SK-N-SH treated with all-trans-retinoic acid at 6 μM for 48 hours (cell line): Measurements from ENCODE around the gene SELENOW.

Experiments
- ATAC-seq: fragments of 200-7000 bp; cut with Tn5 transposase; 3 replicates; pipeline ENCODE4 v1.9.1; 2020; ENCODE audit warnings: mild to moderate bottlenecking, moderate library complexity
- ARNTL ChIP-seq: fragments of 450-650 bp; formaldehyde crosslinking; IDR thresholded peaks from 2 replicates; pipeline ENCODE4 v1.5.0; 2020; ENCODE audit warnings: low read depth, mild to moderate bottlenecking, moderate library complexity, borderline replicate concordance
- BACH2 ChIP-seq: fragments of 250-450 bp; sonication (Bioruptor Pico); IDR thresholded peaks from 2 replicates; pipeline ENCODE4 v1.9.0; 2021; ENCODE audit warnings: mild to moderate bottlenecking, borderline replicate concordance
- CREB5 ChIP-seq: fragments of 250-450 bp; sonication (Bioruptor Pico); IDR thresholded peaks from 2 replicates; pipeline ENCODE4 v1.5.1; 2020; ENCODE audit warnings: low read depth, mild to moderate bottlenecking, moderate library complexity
- CSDC2 ChIP-seq: fragments of 250-450 bp; sonication (Bioruptor Pico); IDR thresholded peaks from 2 replicates; pipeline ENCODE4 v1.5.0; 2020; ENCODE audit warnings: mild to moderate bottlenecking, moderate library complexity
- GLIS3 ChIP-seq: fragments of 250-450 bp; sonication (Bioruptor Pico); IDR thresholded peaks from 2 replicates; pipeline ENCODE4 v1.5.0; 2020; ENCODE audit warnings: mild to moderate bottlenecking, moderate library complexity
- OSR1 ChIP-seq: fragments of 250-450 bp; sonication (Bioruptor Pico); IDR thresholded peaks from 2 replicates; pipeline ENCODE4 v1.8.0; 2022; ENCODE audit warnings: moderate library complexity, mild to moderate bottlenecking, inconsistent platforms
- PATZ1 ChIP-seq: fragments of 250-450 bp; sonication (Bioruptor Pico); IDR thresholded peaks from 2 replicates; pipeline ENCODE4 v1.8.0; 2020; ENCODE audit warnings: mild to moderate bottlenecking, moderate library complexity, borderline replicate concordance
- PPARA ChIP-seq: fragments of 250-450 bp; sonication (Bioruptor Pico); IDR thresholded peaks from 2 replicates; pipeline ENCODE4 v1.5.0; 2020; ENCODE audit warnings: mild to moderate bottlenecking, borderline replicate concordance
- RARB ChIP-seq: fragments of 250-450 bp; sonication (Bioruptor Pico); IDR thresholded peaks from 2 replicates; pipeline ENCODE4 v1.8.0; 2021; ENCODE audit warnings: mild to moderate bottlenecking, moderate library complexity
- SNAI2 ChIP-seq: fragments of 250-450 bp; sonication (Bioruptor Pico); IDR thresholded peaks from 2 replicates; pipeline ENCODE4 v1.5.0; 2020; ENCODE audit warnings: mild to moderate bottlenecking, moderate library complexity
- TCF4 ChIP-seq: fragments of 250-450 bp; sonication (Bioruptor Pico); IDR thresholded peaks from 2 replicates; pipeline ENCODE4 v1.8.0; 2021; ENCODE audit warnings: mild to moderate bottlenecking, moderate library complexity, borderline replicate concordance
- ZFP3 ChIP-seq: fragments of 250-450 bp; sonication (Bioruptor Pico); IDR thresholded peaks from 2 replicates; pipeline ENCODE4 v1.5.0; 2020; ENCODE audit warnings: mild to moderate bottlenecking, moderate library complexity
- ZFP30 ChIP-seq: fragments of 450-650 bp; formaldehyde crosslinking; IDR thresholded peaks from 2 replicates; pipeline ENCODE4 v1.5.0; 2022; ENCODE audit warnings: mild to moderate bottlenecking, moderate library complexity
- ZNF70 ChIP-seq: fragments of 450-650 bp; formaldehyde crosslinking; IDR thresholded peaks from 2 replicates; pipeline ENCODE4 v1.5.0; 2020; ENCODE audit warnings: mild to moderate bottlenecking, moderate library complexity
- ZNF8 ChIP-seq: fragments of 450-650 bp; formaldehyde crosslinking; IDR thresholded peaks from 2 replicates; pipeline ENCODE4 v1.5.0; 2020; ENCODE audit warnings: mild to moderate bottlenecking, moderate library complexity
- TF ChIP-seq, protein P1 (sequence below): fragments of 250-450 bp; sonication (Bioruptor Pico); IDR thresholded peaks from 2 replicates; pipeline ENCODE4 v1.5.0; 2020; ENCODE audit warnings: mild to moderate bottlenecking, moderate library complexity
- TF ChIP-seq, protein P2 (sequence below): fragments of 250-450 bp; sonication (Bioruptor Pico); IDR thresholded peaks from 2 replicates; pipeline ENCODE4 v1.8.0; 2021; ENCODE audit warnings: low read depth, mild to moderate bottlenecking, moderate library complexity, borderline replicate concordance
- TF ChIP-seq, protein P3 (sequence below): fragments of 250-450 bp; sonication (Bioruptor Pico); IDR thresholded peaks from 2 replicates; pipeline ENCODE4 v1.5.1; 2021; ENCODE audit warnings: mild to moderate bottlenecking, moderate library complexity

Gene SELENOW

GRCh38 chr19:47760632-47760999 is 17.9 kb upstream of the SELENOW start:
- TF ChIP-seq, protein P1, sequence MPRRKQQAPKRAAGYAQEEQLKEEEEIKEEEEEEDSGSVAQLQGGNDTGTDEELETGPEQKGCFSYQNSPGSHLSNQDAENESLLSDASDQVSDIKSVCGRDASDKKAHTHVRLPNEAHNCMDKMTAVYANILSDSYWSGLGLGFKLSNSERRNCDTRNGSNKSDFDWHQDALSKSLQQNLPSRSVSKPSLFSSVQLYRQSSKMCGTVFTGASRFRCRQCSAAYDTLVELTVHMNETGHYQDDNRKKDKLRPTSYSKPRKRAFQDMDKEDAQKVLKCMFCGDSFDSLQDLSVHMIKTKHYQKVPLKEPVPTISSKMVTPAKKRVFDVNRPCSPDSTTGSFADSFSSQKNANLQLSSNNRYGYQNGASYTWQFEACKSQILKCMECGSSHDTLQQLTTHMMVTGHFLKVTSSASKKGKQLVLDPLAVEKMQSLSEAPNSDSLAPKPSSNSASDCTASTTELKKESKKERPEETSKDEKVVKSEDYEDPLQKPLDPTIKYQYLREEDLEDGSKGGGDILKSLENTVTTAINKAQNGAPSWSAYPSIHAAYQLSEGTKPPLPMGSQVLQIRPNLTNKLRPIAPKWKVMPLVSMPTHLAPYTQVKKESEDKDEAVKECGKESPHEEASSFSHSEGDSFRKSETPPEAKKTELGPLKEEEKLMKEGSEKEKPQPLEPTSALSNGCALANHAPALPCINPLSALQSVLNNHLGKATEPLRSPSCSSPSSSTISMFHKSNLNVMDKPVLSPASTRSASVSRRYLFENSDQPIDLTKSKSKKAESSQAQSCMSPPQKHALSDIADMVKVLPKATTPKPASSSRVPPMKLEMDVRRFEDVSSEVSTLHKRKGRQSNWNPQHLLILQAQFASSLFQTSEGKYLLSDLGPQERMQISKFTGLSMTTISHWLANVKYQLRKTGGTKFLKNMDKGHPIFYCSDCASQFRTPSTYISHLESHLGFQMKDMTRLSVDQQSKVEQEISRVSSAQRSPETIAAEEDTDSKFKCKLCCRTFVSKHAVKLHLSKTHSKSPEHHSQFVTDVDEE (CRISPR knock-in tag) = no peak
- no peak for TF ChIP-seq GLIS3 (CRISPR knock-in tag)
- no peak for TF ChIP-seq RARB (CRISPR knock-in tag)
- TF ChIP-seq CSDC2 = no peak
- no peak for TF ChIP-seq PATZ1 (CRISPR knock-in tag)
- TF ChIP-seq, protein P2, sequence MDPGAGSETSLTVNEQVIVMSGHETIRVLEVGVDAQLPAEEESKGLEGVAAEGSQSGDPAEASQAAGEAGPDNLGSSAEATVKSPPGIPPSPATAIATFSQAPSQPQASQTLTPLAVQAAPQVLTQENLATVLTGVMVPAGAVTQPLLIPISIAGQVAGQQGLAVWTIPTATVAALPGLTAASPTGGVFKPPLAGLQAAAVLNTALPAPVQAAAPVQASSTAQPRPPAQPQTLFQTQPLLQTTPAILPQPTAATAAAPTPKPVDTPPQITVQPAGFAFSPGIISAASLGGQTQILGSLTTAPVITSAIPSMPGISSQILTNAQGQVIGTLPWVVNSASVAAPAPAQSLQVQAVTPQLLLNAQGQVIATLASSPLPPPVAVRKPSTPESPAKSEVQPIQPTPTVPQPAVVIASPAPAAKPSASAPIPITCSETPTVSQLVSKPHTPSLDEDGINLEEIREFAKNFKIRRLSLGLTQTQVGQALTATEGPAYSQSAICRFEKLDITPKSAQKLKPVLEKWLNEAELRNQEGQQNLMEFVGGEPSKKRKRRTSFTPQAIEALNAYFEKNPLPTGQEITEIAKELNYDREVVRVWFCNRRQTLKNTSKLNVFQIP = no peak
- no peak for TF ChIP-seq CREB5 (CRISPR knock-in tag)
- TF ChIP-seq, all 23 proteins: peak for 0
- no peak for ATAC-seq

DNA sequence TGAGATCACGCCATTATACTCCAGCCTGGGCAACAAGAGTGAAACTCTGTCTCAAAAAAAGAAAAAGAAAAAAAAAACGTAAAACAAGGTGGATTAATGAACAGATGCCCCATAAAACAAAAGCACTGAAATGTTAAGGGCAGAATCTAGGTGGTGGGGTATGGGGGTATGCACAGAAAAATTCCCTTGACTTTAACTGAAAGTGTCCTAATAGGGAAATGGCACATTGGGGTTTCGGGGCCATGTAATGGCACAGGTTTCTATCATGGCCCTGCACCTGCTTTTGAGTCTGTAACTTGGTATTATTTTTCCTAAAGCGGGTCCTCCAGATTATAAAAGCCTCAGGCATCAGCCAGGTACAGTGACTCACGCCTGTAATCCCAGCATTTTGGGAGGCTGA is 16.9 kb upstream of the SELENOW start:
- TF ChIP-seq PPARA (CRISPR knock-in tag) = no peak
- no peak for TF ChIP-seq SNAI2 (CRISPR knock-in tag)
- no peak for TF ChIP-seq OSR1 (CRISPR knock-in tag)
- TF ChIP-seq BACH2 (CRISPR knock-in tag) = no peak
- TF ChIP-seq, protein P3, sequence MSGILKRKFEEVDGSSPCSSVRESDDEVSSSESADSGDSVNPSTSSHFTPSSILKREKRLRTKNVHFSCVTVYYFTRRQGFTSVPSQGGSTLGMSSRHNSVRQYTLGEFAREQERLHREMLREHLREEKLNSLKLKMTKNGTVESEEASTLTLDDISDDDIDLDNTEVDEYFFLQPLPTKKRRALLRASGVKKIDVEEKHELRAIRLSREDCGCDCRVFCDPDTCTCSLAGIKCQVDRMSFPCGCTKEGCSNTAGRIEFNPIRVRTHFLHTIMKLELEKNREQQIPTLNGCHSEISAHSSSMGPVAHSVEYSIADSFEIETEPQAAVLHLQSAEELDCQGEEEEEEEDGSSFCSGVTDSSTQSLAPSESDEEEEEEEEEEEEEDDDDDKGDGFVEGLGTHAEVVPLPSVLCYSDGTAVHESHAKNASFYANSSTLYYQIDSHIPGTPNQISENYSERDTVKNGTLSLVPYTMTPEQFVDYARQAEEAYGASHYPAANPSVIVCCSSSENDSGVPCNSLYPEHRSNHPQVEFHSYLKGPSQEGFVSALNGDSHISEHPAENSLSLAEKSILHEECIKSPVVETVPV = no peak
- no peak for TF ChIP-seq ZFP3 (CRISPR knock-in tag)
- no peak for TF ChIP-seq PATZ1 (CRISPR knock-in tag)
- no peak for TF ChIP-seq TCF4 (CRISPR knock-in tag)
- TF ChIP-seq ZNF8 (CRISPR knock-in tag) = no peak
- ATAC-seq = no peak

GRCh38 chr19:47762151-47762550 is 16.4 kb upstream of the SELENOW start:
- no peak for ATAC-seq
- TF ChIP-seq, protein P3 = no peak
- no peak for TF ChIP-seq CREB5 (CRISPR knock-in tag)
- TF ChIP-seq BACH2 (CRISPR knock-in tag) = no peak
- no peak for TF ChIP-seq ARNTL
- TF ChIP-seq SNAI2 (CRISPR knock-in tag) = no peak
- TF ChIP-seq ZFP30 (CRISPR knock-in tag) = no peak
- TF ChIP-seq, protein P2 = no peak
- TF ChIP-seq GLIS3 (CRISPR knock-in tag) = no peak
- TF ChIP-seq ZNF70 (CRISPR knock-in tag) = no peak
- TF ChIP-seq, all 23 proteins: peak for 0
